Activated CD4-positive, alpha-beta T cell treated with anti-CD3 and anti-CD28 coated beads, Interleukin-2, amount 50 U/mL, for 48 hours (primary cell): ENCODE measurements around the gene INMT.

Experiments
- DNase-seq, 2 experiments: peaks; one replicate each; pipeline ENCODE4 v3.0.0-alpha.2; 2020

INMT gene

DNA sequence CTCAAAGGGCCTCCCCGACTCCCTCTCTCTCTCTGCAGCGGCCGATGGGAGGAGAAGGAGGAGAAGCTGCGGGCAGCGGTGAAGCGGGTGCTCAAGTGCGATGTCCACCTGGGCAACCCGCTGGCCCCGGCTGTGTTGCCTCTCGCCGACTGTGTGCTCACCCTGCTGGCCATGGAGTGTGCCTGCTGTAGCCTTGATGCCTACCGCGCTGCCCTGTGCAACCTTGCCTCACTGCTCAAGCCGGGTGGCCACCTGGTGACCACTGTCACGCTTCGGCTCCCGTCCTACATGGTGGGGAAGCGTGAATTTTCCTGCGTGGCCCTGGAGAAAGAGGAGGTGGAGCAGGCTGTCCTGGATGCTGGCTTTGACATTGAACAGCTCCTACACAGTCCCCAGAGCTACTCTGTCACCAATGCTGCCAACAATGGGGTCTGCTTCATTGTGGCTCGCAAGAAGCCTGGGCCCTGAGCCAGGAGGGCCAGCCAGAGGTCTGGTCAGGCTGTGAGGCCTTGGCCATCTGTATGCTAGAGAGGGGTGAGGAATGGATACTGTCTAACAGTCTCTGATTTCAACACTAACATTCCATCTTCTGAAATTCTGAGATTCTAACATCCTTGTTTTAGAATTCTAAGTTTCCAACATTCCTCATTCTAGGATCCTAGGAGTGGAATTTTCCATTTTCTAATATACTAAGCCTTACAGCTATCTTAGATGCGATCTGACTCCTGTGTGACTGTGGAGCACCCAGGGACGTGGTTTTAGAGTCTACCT is 3.6 kb downstream of the INMT start:
- DNase-seq: no peak

- DNase-seq: no peak
These were observed 5.4 kb downstream of the INMT start for GRCh38 chr7:30757342-30757692.

DNA sequence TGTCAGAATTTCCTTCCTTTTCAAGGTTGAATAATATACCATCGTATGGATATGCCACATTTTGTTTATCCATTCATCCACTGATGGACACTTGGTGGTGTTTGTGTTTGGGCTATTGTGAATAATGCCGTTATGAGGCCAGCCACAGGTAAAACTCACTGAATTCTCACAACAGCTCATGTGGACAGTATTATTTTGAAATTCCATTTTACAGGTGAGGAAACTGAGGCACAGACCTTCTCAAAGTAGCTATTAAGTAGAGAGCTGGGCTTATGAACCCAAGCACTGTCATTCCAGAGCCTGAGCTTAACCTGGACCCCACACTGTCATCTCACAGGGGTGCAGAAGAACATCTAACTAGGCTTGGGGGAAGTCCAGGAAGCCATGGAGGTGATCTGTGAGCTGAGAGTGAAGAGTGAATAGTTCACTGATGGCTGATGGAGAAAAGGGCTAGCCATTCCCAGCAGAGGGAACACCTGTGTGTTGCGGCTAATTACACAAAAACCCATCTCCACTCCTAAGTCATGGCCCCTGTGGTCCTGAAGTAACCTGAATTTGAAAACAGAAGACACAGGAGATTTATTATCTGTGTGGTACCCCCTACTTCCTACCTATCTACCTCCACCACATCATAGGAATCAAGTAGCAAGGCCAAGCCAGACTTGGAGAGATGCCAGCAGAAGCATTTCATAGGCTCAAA is 8.7 kb downstream of the INMT start:
- DNase-seq: no peak

GRCh38 chr7:30761214-30762156 is 9.6 kb downstream of the INMT start:
- no peak for DNase-seq

DNA sequence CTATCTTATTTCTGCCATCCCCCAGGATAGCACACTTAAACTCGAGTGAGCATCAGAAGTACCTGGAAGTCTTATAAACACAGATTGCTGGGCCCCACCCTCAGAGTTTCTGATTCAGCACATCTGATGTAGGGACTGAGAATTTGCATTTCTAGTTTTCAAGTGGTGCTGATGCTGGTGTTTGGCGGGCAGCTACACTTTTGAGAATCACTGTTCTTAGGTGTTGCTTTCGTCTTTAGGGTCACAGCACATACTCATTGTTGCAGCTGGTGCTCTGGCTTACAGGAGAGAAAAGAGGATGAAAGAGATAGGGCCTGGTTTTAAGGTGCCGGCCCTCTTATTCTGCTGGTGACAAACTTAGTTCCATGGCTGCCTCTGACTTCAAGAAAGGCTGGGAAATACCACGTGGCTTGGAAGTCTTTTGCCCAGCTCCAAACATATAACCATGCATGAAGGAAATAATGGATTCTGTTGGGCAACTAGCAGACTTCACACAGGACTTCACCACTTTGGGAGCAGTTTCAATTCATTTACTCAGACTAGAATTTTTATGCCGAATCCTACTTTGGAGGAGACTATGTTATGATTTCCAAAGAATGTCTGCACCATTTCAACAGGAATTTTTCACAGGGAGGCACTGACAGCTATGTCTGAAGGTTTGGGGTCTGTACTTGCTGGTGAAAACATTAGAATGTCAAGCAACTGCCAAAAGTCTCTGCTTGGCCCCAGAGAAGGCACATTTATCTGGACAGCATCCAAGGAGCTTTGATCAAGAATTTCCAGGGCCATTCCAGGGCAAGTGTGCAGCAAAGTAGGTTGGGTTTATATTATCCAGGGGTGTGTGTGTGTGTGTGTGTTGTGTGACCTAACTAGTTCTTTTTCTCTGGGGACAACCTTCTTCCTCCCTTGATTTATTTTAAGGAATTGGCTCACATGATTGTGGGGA is 12.4 kb downstream of the INMT start:
- DNase-seq: no peak

GRCh38 chr7:30765408-30765807 is 13.5 kb downstream of the INMT start:
- DNase-seq: no peak

DNA sequence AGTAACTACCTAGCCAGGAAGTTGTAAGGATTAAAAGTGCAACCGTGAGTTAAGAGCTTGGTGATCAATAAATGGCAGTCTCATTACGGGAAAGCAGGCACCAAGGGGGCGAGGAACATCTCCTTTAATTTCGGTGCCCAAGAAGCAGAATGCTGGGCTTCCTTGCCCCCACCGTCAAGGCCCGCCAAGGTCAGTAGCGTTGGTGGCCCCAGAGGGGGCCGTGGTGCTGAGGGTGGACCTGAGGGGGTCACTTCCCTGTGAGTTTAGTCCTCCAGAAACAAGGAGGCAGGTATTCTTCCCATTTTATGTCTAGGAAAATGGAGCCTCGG is 18.9 kb downstream of the INMT start:
- peak in 1 of 2 experiments; percentile 4 for DNase-seq

DNA sequence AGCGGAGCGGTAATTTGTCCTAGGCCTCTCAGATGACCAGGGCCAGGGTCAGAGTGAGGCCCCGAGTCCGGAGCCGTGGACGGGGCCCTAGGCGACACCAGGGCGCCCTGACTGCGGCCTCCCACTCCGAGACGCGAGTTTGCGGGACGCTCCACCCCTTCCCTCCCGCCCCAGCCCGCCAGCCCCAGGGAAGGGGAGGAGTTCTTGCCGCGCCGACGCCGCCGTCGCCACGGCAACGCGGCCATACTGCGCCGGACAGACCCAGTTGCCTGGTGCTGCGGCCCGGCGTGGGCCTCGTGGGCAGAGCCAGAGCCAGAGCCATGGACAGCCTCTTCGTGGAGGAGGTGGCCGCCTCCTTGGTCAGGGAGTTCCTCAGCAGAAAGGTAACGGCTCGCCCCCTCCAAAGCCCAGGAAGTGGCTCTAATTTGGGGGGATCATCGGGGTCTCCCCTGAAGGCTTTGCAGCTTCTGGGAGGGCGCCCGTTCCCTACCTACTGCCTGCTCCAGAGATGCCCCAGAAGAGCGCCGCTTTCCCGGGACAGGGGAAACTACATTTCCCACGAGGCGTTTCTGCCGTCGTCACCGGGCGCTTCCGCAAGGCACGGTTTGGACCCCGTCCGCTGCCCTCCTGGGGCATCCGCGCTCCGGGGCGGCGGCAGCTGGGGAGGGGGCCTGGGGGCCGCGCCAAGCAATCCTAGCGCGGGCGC is 19.4 kb downstream of the INMT start, which contains the start of gene MINDY4:
Gene MINDY4, plus strand, starts transcription at position 244 of the 706 bp plus-strand sequence. Its CDS starts 77 bp downstream, at position 321.
- peak; percentile 76 to 80 for DNase-seq

DNA sequence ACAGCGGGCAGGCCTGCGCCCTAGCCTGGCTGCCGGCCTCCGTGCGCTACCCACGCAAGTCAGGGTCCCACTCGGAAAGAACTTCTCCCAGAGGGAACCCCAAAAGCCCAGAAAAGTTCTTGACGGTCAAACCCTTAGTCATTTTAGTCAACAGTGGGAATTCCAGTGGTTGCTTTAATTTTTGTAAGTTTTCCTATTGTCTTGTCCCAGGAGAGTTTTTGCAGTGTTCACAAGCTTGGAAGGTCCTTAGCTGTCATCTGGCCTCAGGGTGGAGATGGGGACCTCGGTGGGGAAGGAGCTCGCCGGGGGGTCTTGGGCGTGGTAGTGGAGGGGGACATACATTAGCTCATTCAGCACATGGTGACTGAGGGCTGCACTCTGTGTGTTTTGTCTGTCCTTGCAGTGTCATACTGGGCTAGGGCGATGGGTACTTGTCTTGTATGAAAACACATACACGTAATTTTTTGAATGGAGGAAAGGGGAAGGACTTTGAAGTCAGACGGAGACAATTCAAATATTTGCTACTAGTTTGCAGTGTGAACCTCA is 20.0 kb downstream of the INMT start:
- peak in 1 of 2 experiments; percentile 19 for DNase-seq

DNA sequence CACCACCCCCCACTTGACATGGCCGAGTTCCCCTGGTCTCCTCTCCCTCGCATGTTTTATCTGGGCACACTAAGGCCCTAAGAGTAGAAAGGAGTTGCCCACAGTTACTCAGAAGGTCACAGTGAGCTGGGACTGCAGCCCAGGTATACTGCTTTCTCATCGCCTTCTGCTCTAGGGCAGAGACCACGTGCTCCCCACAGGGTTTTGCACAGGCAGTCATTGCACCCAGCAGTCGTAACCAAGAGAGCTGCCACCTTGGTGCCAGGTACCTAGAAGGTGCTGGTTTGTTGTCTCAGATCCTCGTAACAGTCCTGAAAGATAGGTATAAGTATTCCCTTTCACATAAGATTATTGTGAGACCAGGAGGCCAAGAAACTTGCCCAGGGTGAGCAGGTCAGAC is 21.0 kb downstream of the INMT start:
- no peak for DNase-seq

- no peak for DNase-seq
These were observed 24.1 kb downstream of the INMT start for GRCh38 chr7:30775992-30776391.

- no peak for DNase-seq
These were observed 25.0 kb downstream of the INMT start for GRCh38 chr7:30776971-30777370.

DNA sequence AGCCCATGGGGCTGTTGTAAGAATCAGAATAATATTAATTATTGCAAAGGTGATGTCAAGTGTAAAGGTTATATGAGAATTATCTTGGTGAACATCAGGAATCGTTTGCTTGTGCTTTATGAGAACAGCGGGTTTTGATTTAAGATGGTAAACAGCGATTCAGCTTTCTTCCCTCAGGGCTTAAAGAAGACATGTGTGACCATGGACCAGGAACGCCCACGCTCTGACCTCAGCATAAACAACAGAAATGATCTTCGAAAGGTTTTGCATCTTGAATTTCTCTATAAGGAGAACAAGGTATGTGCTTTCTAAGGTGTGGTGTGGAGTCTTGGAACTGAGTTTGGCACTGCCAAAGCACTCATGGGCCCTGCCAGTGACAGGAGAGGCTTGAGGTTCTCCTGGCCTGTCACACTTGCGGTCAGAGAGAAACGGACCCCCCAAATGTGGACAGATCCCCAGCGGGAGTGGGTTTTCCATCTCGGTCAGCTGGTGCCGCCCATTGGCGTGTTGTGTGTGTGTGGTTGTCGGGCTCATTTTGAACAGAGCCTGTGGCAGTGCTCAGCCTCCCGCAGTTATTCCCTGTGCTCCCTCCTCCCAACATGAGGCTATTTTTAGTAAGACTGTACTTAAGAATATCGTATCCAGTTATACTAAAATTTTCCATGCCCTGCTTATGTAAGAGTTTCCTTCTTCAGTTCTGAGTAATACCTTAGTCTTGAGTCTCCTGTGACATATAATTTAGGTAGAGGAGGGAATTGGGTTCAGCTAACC is 26.5 kb downstream of the INMT start:
- no peak for DNase-seq

DNA sequence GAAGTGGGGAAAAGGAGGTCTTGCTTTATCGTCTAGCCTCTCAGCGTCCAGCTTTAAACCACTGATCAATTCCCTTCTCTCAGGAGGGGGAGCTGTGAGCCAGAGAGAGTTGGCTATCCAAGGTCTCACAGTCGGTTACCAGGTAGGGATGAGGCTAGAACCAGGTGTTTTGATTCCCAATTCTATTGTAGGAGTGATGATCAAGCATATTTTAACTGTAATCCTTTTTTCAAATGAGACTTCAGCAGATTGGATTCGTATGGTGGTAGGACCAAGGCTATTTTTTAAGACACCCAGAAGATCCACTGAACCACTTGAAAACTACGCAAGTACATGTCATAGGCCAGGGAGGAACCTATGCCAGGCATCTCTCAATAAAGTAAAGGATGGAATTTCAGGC is 27.6 kb downstream of the INMT start:
- no peak for DNase-seq

DNA sequence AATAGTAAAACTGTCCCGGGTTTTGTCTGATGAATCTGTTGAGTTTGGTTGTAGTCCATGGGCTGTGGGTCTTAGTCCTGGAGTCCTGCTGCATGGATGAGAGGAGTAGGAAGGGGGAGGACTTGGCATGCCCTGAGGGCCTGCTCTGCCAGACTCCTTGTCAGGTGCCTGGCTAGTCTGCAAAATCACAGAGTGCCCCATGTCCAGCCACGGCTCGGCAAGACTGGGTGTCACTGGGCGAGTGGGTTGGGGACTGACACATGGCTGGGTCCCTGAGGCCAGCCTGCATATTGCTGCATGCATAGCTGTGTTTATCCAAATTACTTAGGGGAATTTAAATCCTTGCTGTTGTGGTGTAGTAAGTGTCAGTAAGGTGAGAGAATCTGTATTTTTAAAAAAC is 29.0 kb downstream of the INMT start:
- DNase-seq: no peak

- DNase-seq: no peak
These were observed 30.8 kb downstream of the INMT start for GRCh38 chr7:30782690-30783089.

GRCh38 chr7:30785786-30786185 is 33.9 kb downstream of the INMT start:
- no peak for DNase-seq

GRCh38 chr7:30787486-30787885 is 35.6 kb downstream of the INMT start:
- DNase-seq: no peak

DNA sequence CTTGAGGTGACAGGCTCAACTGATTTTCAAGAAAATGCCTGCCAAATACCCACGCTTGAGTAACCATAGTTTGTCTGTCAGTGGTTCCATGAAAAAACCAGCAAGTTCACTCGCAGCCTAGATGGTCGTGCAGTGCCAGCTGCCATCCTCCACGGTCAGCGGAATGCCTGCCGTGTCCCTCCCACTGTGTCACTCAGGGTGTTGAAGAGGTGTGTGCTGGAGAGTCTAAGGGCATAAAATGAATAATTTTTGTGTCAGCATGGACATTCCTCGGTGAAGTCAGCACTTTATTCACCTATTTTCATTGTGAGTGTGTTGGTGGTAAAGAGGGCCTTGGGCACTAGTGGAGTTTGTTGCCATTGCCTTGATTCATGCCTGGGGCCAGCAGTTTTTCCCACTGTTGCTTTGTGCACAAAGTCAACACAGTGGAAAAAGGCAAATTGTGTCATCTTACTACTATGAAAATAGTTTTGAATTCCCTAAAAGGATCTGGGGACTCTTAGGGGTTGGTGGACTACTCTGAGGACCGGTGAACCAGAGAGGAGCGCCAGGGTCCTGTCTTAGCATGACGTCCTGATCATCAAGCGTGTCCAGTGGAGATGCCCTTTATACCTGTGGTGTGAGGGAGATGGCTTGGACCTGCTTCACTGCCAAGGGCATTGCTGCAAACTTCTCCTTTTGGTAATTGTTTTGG is 36.9 kb downstream of the INMT start:
- DNase-seq: no peak

- DNase-seq: no peak
These were observed 37.4 kb downstream of the INMT start for GRCh38 chr7:30789334-30789711.
